ENCODE results near the gene ARGLU1.

The ARGLU1 gene

GRCh38 chr13:106515635-106516254, 52.2 kb downstream of the ARGLU1 start:
- no peak for TF ChIP-seq CTCF (IDR thresholded peaks at IDR 0.05; ENCODE audit: low read depth, low read length)
- DNase-seq (ENCODE audit: extremely low read depth, low read depth) = no peak

GRCh38 chr13:106514928-106515634, 52.9 kb downstream of the ARGLU1 start:
- no peak for TF ChIP-seq CTCF (IDR thresholded peaks at IDR 0.05; ENCODE audit: low read depth, low read length)
- no peak for DNase-seq (ENCODE audit: extremely low read depth, low read depth)

- no peak for DNase-seq (ENCODE audit: extremely low read depth, low read depth)
- no peak for TF ChIP-seq CTCF (IDR thresholded peaks at IDR 0.05; ENCODE audit: low read depth, low read length)
Observed at GRCh38 chr13:106513025-106513983, 54.6 kb downstream of the ARGLU1 start.

- DNase-seq (ENCODE audit: extremely low read depth, low read depth) = no peak
- no peak for TF ChIP-seq CTCF (IDR thresholded peaks at IDR 0.05; ENCODE audit: low read depth, low read length)
Observed at GRCh38 chr13:106507560-106508274, 60.2 kb downstream of the ARGLU1 start.

GRCh38 chr13:106506286-106506685, 61.7 kb downstream of the ARGLU1 start:
- TF ChIP-seq CTCF (IDR thresholded peaks at IDR 0.05; ENCODE audit: low read depth, low read length) = no peak
- no peak for DNase-seq (ENCODE audit: extremely low read depth, low read depth)

- TF ChIP-seq CTCF (IDR thresholded peaks at IDR 0.05; ENCODE audit: low read depth, low read length) = no peak
- DNase-seq (ENCODE audit: extremely low read depth, low read depth) = no peak
Observed at GRCh38 chr13:106505732-106506131, 62.2 kb downstream of the ARGLU1 start.
